ENCODE results near the gene PTCHD1. TPM values are rescaled to one million over a fixed set of nuclear protein-coding genes. Genes with fewer than 3 reads are reported as not detected.
A peak's percentile ranks its signal among the peaks of the same experiment; 100 is the strongest.

The PTCHD1 gene
- total and polyA plus RNA-seq, 2 experiments from 2014 or later: 3.0 to 7.7 TPM

GRCh38 chrX:23422912-23423311 lies 88.3 kb downstream of the PTCHD1 start:
- no peaks in the 10 kb centered on the region for H3K9me2 ChIP-seq (replicated peaks; ENCODE audit: insufficient read depth)
- DNase-seq (ENCODE audit: low spot score): no peak
- H3K36me3 ChIP-seq (replicated peaks; ENCODE audit: insufficient read depth, low read depth): no peaks in the 10 kb centered on the region
- no peaks in the 10 kb centered on the region for H4K20me1 ChIP-seq (ENCODE audit: insufficient read depth, poor library complexity, severe bottlenecking)
- no peaks in the 10 kb centered on the region for H3K9me3 ChIP-seq (ENCODE audit: low read depth)
- no peak overlapping the region for H3K4me2 ChIP-seq
- H2AFZ ChIP-seq: no peak overlapping the region
- TF ChIP-seq CTCF (IDR thresholded peaks at IDR 0.05; ENCODE audit: poor library complexity) (no peak), EZH2phosphoT487 (IDR thresholded peaks at IDR 0.05; ENCODE audit: low read depth, severe bottlenecking, unreplicated experiment) (no peak), EZH2 (IDR thresholded peaks at IDR 0.05; ENCODE audit: borderline replicate concordance) (no peak)
- no peaks in the 10 kb centered on the region for H3K27me3 ChIP-seq
- no peak overlapping the region for H3K4me3 ChIP-seq
- H3K27ac ChIP-seq: no peak overlapping the region
- WGBS (ENCODE audit: low lambda C conversion rate, missing lambda C conversion rate): 74% methylated on average over 1 of the region's 1 CpG
- no peaks in the 10 kb centered on the region for H3K4me1 ChIP-seq (ENCODE audit: insufficient read depth)
- H3K79me2 ChIP-seq: no peaks in the 10 kb centered on the region

DNA sequence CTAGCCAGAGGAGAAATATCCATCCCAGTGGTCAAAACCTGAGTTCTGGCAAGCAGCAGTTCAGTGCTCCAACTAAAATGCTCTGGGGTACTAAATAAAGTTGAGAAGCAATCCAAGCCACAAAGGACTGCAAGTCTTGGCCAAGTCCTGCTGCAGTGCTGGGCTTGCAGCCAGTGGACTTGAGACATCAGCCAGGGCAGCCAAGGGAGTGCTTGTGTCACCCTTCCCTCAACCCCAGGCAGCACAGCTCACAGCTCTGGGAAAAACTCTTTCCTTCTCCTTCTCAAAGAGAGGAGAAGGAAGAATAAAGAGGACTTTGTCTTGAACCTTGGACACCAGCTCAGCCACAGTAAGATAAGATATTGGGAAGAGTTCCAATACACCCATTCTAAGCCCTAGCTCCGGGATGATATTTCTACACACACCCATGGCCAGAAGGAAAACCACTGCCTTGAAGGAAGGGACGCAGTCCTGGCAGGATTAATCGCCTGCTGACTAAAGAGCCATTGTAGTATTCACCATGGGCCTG lies 99.8 kb downstream of the PTCHD1 start:
- H3K9me3 ChIP-seq (ENCODE audit: low read depth): no peaks in the 10 kb centered on the region
- no peak overlapping the region for H3K27ac ChIP-seq
- no peak overlapping the region for H3K4me3 ChIP-seq
- H3K4me2 ChIP-seq: no peak overlapping the region
- no peaks in the 10 kb centered on the region for H3K36me3 ChIP-seq (replicated peaks; ENCODE audit: insufficient read depth, low read depth)
- 71% methylated on average over 3 of the region's 3 CpGs for WGBS (ENCODE audit: low lambda C conversion rate, missing lambda C conversion rate)
- H2AFZ ChIP-seq: no peak overlapping the region
- H4K20me1 ChIP-seq (ENCODE audit: insufficient read depth, poor library complexity, severe bottlenecking): no peaks in the 10 kb centered on the region
- DNase-seq (ENCODE audit: low spot score): peak; percentile 14
- no peaks in the 10 kb centered on the region for H3K9me2 ChIP-seq (replicated peaks; ENCODE audit: insufficient read depth)
- TF ChIP-seq EZH2phosphoT487 (IDR thresholded peaks at IDR 0.05; ENCODE audit: low read depth, severe bottlenecking, unreplicated experiment): no peak
- no peak for TF ChIP-seq CTCF (IDR thresholded peaks at IDR 0.05; ENCODE audit: poor library complexity)
- TF ChIP-seq EZH2 (IDR thresholded peaks at IDR 0.05; ENCODE audit: borderline replicate concordance): no peak
- no peaks in the 10 kb centered on the region for H3K79me2 ChIP-seq
- H3K27me3 ChIP-seq: no peaks in the 10 kb centered on the region
- no peaks in the 10 kb centered on the region for H3K4me1 ChIP-seq (ENCODE audit: insufficient read depth)

DNA sequence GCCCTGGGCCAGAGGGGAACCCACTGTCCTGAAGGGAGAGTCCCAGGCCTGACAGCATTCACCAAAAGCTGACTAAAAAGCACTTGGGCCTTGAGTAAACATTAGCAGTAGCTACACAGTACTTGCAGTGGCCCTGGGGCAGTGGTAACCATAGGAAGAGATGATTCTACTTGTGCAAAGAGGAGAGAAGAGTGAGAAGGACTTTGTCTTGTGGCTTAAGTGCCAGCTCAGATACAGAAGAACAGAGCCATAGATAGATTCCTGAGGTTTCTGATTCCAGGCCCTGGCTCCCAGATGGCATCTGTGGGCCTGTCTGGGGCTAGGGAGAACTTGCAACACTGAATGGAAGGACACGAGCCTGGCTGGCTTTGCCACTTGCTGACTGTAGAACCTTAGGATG lies 100.5 kb downstream of the PTCHD1 start:
- Histone ChIP-seq H3K4me1 (ENCODE audit: insufficient read depth) (no peaks in the 10 kb centered on the region), H3K4me2 (no peak overlapping the region), H3K79me2 (no peaks in the 10 kb centered on the region), H4K20me1 (ENCODE audit: insufficient read depth, poor library complexity, severe bottlenecking) (no peaks in the 10 kb centered on the region), H3K9me3 (ENCODE audit: low read depth) (no peaks in the 10 kb centered on the region), H3K27me3 (no peaks in the 10 kb centered on the region), H3K27ac (no peak overlapping the region), H3K36me3 (replicated peaks; ENCODE audit: insufficient read depth, low read depth) (no peaks in the 10 kb centered on the region), H3K9me2 (replicated peaks; ENCODE audit: insufficient read depth) (no peaks in the 10 kb centered on the region), H2AFZ (no peak overlapping the region), H3K4me3 (no peak overlapping the region)
- WGBS (ENCODE audit: low lambda C conversion rate, missing lambda C conversion rate): 93% methylated on average over 1 of the region's 1 CpG
- no peak for DNase-seq (ENCODE audit: low spot score)
- no peak for TF ChIP-seq EZH2 (IDR thresholded peaks at IDR 0.05; ENCODE audit: borderline replicate concordance)
- TF ChIP-seq CTCF (IDR thresholded peaks at IDR 0.05; ENCODE audit: poor library complexity): no peak
- TF ChIP-seq EZH2phosphoT487 (IDR thresholded peaks at IDR 0.05; ENCODE audit: low read depth, severe bottlenecking, unreplicated experiment): no peak

GRCh38 chrX:23435575-23435974 lies 100.9 kb downstream of the PTCHD1 start:
- Histone ChIP-seq H2AFZ (no peak overlapping the region), H3K27me3 (no peaks in the 10 kb centered on the region), H4K20me1 (ENCODE audit: insufficient read depth, poor library complexity, severe bottlenecking) (no peaks in the 10 kb centered on the region), H3K4me3 (no peak overlapping the region), H3K9me3 (ENCODE audit: low read depth) (no peaks in the 10 kb centered on the region), H3K36me3 (replicated peaks; ENCODE audit: insufficient read depth, low read depth) (no peaks in the 10 kb centered on the region), H3K4me2 (no peak overlapping the region), H3K9me2 (replicated peaks; ENCODE audit: insufficient read depth) (no peaks in the 10 kb centered on the region), H3K79me2 (no peaks in the 10 kb centered on the region), H3K4me1 (ENCODE audit: insufficient read depth) (no peaks in the 10 kb centered on the region), H3K27ac (no peak overlapping the region)
- TF ChIP-seq EZH2 (IDR thresholded peaks at IDR 0.05; ENCODE audit: borderline replicate concordance) (no peak), CTCF (IDR thresholded peaks at IDR 0.05; ENCODE audit: poor library complexity) (peak; percentile 6), EZH2phosphoT487 (IDR thresholded peaks at IDR 0.05; ENCODE audit: low read depth, severe bottlenecking, unreplicated experiment) (no peak)
- 88% methylated on average over 2 of the region's 2 CpGs for WGBS (ENCODE audit: low lambda C conversion rate, missing lambda C conversion rate)
- DNase-seq (ENCODE audit: low spot score): no peak
